ENCODE measurements around the gene E2F7.

E2F7 gene

DNA sequence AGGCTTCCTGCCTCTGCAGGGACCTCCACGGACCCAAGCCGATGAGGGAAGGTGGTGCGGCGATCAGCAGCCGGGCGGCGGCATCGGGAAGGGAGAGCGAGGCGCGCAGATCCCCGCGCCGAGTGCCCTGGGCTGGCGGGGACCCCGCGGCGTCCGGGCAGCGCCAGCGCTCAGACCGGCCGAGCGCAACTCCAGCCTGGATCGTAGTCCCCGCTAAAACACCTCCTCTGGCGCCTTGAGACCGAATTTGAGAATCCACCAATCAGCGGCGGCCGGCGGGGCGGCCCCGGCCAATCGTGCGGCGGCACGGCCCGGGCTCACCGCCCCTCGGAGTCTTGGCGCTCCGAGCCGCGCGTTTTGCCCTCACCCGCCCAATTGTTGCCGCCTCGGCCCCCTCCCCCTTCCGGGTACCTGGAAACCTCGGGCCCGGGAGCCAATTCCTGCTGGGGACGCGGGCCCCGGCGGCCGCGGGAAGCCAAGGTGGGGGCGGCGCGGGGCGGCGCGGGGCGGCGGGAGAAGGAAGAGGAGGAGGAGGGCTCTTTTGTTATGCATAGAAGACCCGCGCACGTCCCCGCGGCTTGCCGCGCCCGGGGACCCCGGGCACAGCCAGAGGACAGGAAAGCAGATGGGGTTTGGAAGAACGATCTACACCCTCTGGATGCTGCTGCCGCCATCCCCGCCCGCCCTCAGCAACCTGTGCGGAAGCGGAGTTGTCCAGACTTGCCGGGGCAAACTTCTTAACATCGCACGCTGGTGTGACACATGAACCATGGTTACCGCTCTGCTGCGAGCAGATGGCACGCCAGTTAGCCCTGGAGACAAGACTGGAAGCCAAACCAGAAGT lies at the start of gene E2F7 (continued):
- TF ChIP-seq ZNF350 (tag by site-specific recombination; IDR thresholded peaks at IDR 0.05) (peak; percentile 49; the same call in 1 of the 2 replicates), ZNF670 (tag by site-specific recombination; IDR thresholded peaks at IDR 0.05; ENCODE audit: low read depth) (no peak), ZNF423 (tag by site-specific recombination; IDR thresholded peaks at IDR 0.05) (no peak), ZNF501 (tag by site-specific recombination; IDR thresholded peaks at IDR 0.05) (peak; percentile 63; the same call in 1 of the 2 replicates), ZNF510 (tag by site-specific recombination; IDR thresholded peaks at IDR 0.05; ENCODE audit: insufficient replicate concordance) (no peak), KLF8 (tag by site-specific recombination; IDR thresholded peaks at IDR 0.05) (peak; percentile 81), SP3 (tag by site-specific recombination; IDR thresholded peaks at IDR 0.05) (peak; percentile 70), ZFHX2 (tag by site-specific recombination; conservative IDR thresholded peaks at IDR 0.05) (peak; percentile 78), ZNF596 (tag by site-specific recombination; IDR thresholded peaks at IDR 0.05) (no peak), ZNF623 (tag by site-specific recombination; IDR thresholded peaks at IDR 0.05) (no peak), ZSCAN30 (tag by site-specific recombination; IDR thresholded peaks at IDR 0.05) (peak; percentile 63; the same call in 1 of the 2 replicates), SP7 (tag by site-specific recombination; IDR thresholded peaks at IDR 0.05) (peak; percentile 42; the same call in 1 of the 2 replicates), ZNF202 (tag by site-specific recombination; IDR thresholded peaks at IDR 0.05; ENCODE audit: borderline replicate concordance) (no peak), ZNF521 (tag by site-specific recombination; IDR thresholded peaks at IDR 0.05) (no peak), ATF2 (tag by site-specific recombination; IDR thresholded peaks at IDR 0.05; ENCODE audit: low read depth) (no peak), ZNF837 (tag by site-specific recombination; IDR thresholded peaks at IDR 0.05) (no peak), ZNF16 (tag by site-specific recombination; IDR thresholded peaks at IDR 0.05; ENCODE audit: low read depth) (no peak), ZNF660 (tag by site-specific recombination; IDR thresholded peaks at IDR 0.05) (no peak; the same call in 1 of the 2 replicates)
- TF ChIP-seq, protein P1, sequence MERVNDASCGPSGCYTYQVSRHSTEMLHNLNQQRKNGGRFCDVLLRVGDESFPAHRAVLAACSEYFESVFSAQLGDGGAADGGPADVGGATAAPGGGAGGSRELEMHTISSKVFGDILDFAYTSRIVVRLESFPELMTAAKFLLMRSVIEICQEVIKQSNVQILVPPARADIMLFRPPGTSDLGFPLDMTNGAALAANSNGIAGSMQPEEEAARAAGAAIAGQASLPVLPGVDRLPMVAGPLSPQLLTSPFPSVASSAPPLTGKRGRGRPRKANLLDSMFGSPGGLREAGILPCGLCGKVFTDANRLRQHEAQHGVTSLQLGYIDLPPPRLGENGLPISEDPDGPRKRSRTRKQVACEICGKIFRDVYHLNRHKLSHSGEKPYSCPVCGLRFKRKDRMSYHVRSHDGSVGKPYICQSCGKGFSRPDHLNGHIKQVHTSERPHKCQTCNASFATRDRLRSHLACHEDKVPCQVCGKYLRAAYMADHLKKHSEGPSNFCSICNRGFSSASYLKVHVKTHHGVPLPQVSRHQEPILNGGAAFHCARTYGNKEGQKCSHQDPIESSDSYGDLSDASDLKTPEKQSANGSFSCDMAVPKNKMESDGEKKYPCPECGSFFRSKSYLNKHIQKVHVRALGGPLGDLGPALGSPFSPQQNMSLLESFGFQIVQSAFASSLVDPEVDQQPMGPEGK (tag by site-specific recombination; IDR thresholded peaks at IDR 0.05) = peak; percentile 82
- TF ChIP-seq, protein P2, sequence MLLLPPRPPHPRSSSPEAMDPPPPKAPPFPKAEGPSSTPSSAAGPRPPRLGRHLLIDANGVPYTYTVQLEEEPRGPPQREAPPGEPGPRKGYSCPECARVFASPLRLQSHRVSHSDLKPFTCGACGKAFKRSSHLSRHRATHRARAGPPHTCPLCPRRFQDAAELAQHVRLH (tag by site-specific recombination; IDR thresholded peaks at IDR 0.05) = peak; percentile 21; the same call in 1 of the 2 replicates
- TF ChIP-seq, protein P3, sequence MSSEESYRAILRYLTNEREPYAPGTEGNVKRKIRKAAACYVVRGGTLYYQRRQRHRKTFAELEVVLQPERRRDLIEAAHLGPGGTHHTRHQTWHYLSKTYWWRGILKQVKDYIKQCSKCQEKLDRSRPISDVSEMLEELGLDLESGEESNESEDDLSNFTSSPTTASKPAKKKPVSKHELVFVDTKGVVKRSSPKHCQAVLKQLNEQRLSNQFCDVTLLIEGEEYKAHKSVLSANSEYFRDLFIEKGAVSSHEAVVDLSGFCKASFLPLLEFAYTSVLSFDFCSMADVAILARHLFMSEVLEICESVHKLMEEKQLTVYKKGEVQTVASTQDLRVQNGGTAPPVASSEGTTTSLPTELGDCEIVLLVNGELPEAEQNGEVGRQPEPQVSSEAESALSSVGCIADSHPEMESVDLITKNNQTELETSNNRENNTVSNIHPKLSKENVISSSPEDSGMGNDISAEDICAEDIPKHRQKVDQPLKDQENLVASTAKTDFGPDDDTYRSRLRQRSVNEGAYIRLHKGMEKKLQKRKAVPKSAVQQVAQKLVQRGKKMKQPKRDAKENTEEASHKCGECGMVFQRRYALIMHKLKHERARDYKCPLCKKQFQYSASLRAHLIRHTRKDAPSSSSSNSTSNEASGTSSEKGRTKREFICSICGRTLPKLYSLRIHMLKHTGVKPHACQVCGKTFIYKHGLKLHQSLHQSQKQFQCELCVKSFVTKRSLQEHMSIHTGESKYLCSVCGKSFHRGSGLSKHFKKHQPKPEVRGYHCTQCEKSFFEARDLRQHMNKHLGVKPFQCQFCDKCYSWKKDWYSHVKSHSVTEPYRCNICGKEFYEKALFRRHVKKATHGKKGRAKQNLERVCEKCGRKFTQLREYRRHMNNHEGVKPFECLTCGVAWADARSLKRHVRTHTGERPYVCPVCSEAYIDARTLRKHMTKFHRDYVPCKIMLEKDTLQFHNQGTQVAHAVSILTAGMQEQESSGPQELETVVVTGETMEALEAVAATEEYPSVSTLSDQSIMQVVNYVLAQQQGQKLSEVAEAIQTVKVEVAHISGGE (tag by site-specific recombination; conservative IDR thresholded peaks at IDR 0.05; ENCODE audit: low read depth) = peak; percentile 43
- TF ChIP-seq, protein P4, sequence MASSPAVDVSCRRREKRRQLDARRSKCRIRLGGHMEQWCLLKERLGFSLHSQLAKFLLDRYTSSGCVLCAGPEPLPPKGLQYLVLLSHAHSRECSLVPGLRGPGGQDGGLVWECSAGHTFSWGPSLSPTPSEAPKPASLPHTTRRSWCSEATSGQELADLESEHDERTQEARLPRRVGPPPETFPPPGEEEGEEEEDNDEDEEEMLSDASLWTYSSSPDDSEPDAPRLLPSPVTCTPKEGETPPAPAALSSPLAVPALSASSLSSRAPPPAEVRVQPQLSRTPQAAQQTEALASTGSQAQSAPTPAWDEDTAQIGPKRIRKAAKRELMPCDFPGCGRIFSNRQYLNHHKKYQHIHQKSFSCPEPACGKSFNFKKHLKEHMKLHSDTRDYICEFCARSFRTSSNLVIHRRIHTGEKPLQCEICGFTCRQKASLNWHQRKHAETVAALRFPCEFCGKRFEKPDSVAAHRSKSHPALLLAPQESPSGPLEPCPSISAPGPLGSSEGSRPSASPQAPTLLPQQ (tag by site-specific recombination; IDR thresholded peaks at IDR 0.05) = no peak; the same call in none of the 2 replicates
- TF ChIP-seq, protein P5, sequence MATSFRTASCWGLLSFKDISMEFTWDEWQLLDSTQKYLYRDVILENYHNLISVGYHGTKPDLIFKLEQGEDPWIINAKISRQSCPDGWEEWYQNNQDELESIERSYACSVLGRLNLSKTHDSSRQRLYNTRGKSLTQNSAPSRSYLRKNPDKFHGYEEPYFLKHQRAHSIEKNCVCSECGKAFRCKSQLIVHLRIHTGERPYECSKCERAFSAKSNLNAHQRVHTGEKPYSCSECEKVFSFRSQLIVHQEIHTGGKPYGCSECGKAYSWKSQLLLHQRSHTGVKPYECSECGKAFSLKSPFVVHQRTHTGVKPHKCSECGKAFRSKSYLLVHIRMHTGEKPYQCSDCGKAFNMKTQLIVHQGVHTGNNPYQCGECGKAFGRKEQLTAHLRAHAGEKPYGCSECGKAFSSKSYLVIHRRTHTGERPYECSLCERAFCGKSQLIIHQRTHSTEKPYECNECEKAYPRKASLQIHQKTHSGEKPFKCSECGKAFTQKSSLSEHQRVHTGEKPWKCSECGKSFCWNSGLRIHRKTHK (tag by site-specific recombination; IDR thresholded peaks at IDR 0.05) = no peak
